Measurements from ENCODE around the gene PUM1.

GRCh38 chr1:31041529-31041928, 24.0 kb downstream of the PUM1 start:
- TF ChIP-seq POLR2AphosphoS5 (IDR thresholded peaks at IDR 0.05; ENCODE audit: low read depth, low read length) (no peak), CTCF (IDR thresholded peaks at IDR 0.05) (no peak), TCF7L2 (IDR thresholded peaks at IDR 0.05; ENCODE audit: low read depth, low read length) (no peak)

Measured in Panc1 (cell line).